HepG2 (cell line): ENCODE measurements around the gene ZBP1. TPM values are rescaled to one million over a fixed set of nuclear protein-coding genes. Genes with fewer than 3 reads are reported as not detected.

Source experiments
- ARHGAP35 ChIP-seq: sonication (generic); formaldehyde crosslinking; IDR thresholded peaks from 2 replicates; pipeline ENCODE4 v1.9.0; 2022; ENCODE audit warnings: mild to moderate bottlenecking, inconsistent platforms, moderate library complexity, missing genetic modification reagents, borderline replicate concordance
- ATF7 ChIP-seq, 2 experiments: fragments of 450-650 bp in 1 of 2; sonication (generic) in 1 of 2; formaldehyde crosslinking in 1 of 2; IDR thresholded peaks; 2 replicates each; pipeline versions ENCODE4 v1.4.0 to v1.6.1; 2016 to 2020; ENCODE audit warnings: antibody characterized with exemption in 1 of 2, mild to moderate bottlenecking in 1 of 2, missing genetic modification reagents in 1 of 2
- BCL6 ChIP-seq: IDR thresholded peaks from 2 replicates; pipeline ENCODE4 v1.6.1; 2016; ENCODE audit warnings: missing genetic modification reagents, missing compliant biosample characterization
- BRCA1 ChIP-seq: sonication (generic); formaldehyde crosslinking; IDR thresholded peaks from 2 replicates; pipeline ENCODE4 v1.4.0; 2020; ENCODE audit warnings: missing genetic modification reagents
- E2F5 ChIP-seq: sonication (generic); formaldehyde crosslinking; conservative IDR thresholded peaks from 2 replicates; pipeline ENCODE4 v1.4.0; 2020; ENCODE audit warnings: missing genetic modification reagents
- HHEX ChIP-seq: IDR thresholded peaks from 2 replicates; pipeline ENCODE4 v1.6.1; 2016; ENCODE audit warnings: control low read depth
- HOXA9 ChIP-seq: sonication (generic); formaldehyde crosslinking; IDR thresholded peaks from 2 replicates; pipeline ENCODE4 v1.8.1; 2022; ENCODE audit warnings: missing genetic modification reagents, mild to moderate bottlenecking, moderate library complexity, borderline replicate concordance
- IKZF4 ChIP-seq: sonication (generic); formaldehyde crosslinking; IDR thresholded peaks from 2 replicates; pipeline ENCODE4 v1.5.1; 2020; ENCODE audit warnings: borderline replicate concordance, mild to moderate bottlenecking, low read depth, missing genetic modification reagents; ENCODE audit errors: not compliant biosample characterization
- PHF21A ChIP-seq: sonication (generic); formaldehyde crosslinking; IDR thresholded peaks from 2 replicates; pipeline ENCODE4 v1.5.0; 2020; ENCODE audit warnings: mild to moderate bottlenecking, missing genetic modification reagents
- RBM39 ChIP-seq: fragments of 200-400 bp; formaldehyde crosslinking; IDR thresholded peaks from one replicate; pipeline ENCODE4 v1.6.1; 2018; ENCODE audit warnings: antibody characterized with exemption, mild to moderate bottlenecking, low read depth, low read length; ENCODE audit not compliant: poor library complexity, severe bottlenecking
- SETDB1 ChIP-seq: sonication (generic); formaldehyde crosslinking; IDR thresholded peaks from 2 replicates; pipeline ENCODE4 v1.5.1; 2020; ENCODE audit warnings: missing genetic modification reagents, mild to moderate bottlenecking, borderline replicate concordance
- SMC3 ChIP-seq: IDR thresholded peaks from 2 replicates; pipeline ENCODE4 v1.6.1; 2011; ENCODE audit warnings: low read length, improper control_type of control experiment
- SOX6 ChIP-seq, 2 experiments: fragments of 450-650 bp in 1 of 2; sonication (generic) in 1 of 2; formaldehyde crosslinking in 1 of 2; IDR thresholded peaks; 2 replicates each; pipeline versions ENCODE4 v1.4.0 to v1.6.1; 2017 to 2020; ENCODE audit warnings: antibody characterized with exemption in 1 of 2, mild to moderate bottlenecking in 1 of 2, missing genetic modification reagents in 1 of 2
- ZFP1 ChIP-seq: IDR thresholded peaks from 2 replicates; pipeline ENCODE4 v1.6.1; 2016
- ZMYM4 ChIP-seq: sonication (generic); formaldehyde crosslinking; IDR thresholded peaks from 2 replicates; pipeline ENCODE4 v1.8.1; 2023; ENCODE audit warnings: mild to moderate bottlenecking, missing genetic modification reagents
- ZNF274 ChIP-seq: sonication (generic); formaldehyde crosslinking; IDR thresholded peaks from 2 replicates; pipeline ENCODE4 v1.5.1; 2020; ENCODE audit warnings: mild to moderate bottlenecking, missing genetic modification reagents
- ZNF333 ChIP-seq: sonication (generic); formaldehyde crosslinking; IDR thresholded peaks from 2 replicates; pipeline ENCODE4 v1.4.0; 2020; ENCODE audit warnings: mild to moderate bottlenecking, missing genetic modification reagents, borderline replicate concordance
- ZNF441 ChIP-seq: sonication (generic); formaldehyde crosslinking; IDR thresholded peaks from 2 replicates; pipeline ENCODE4 v1.7.0; 2021; ENCODE audit warnings: missing genetic modification reagents, borderline replicate concordance
- ZNF589 ChIP-seq: sonication (generic); formaldehyde crosslinking; conservative IDR thresholded peaks from 2 replicates; pipeline ENCODE4 v1.8.0; 2022; ENCODE audit warnings: mild to moderate bottlenecking, moderate library complexity, missing genetic modification reagents
- ZNF672 ChIP-seq: sonication (generic); formaldehyde crosslinking; IDR thresholded peaks from 2 replicates; pipeline ENCODE4 v1.8.1; 2022; ENCODE audit warnings: missing genetic modification reagents
- ZNF709 ChIP-seq: sonication (generic); formaldehyde crosslinking; IDR thresholded peaks from 2 replicates; pipeline ENCODE4 v1.5.0; 2020; ENCODE audit warnings: mild to moderate bottlenecking, missing genetic modification reagents
- ZNF724P ChIP-seq: sonication (generic); formaldehyde crosslinking; IDR thresholded peaks from 2 replicates; pipeline ENCODE4 v1.8.0; 2022; ENCODE audit warnings: missing genetic modification reagents, borderline replicate concordance
- ZNF768 ChIP-seq: sonication (generic); formaldehyde crosslinking; IDR thresholded peaks from 2 replicates; pipeline ENCODE4 v1.4.0; 2020; ENCODE audit warnings: missing genetic modification reagents
- ZNF777 ChIP-seq: sonication (generic); formaldehyde crosslinking; IDR thresholded peaks from 2 replicates; pipeline ENCODE4 v1.4.0; 2020; ENCODE audit warnings: missing genetic modification reagents
- ZNF788 ChIP-seq: sonication (generic); formaldehyde crosslinking; IDR thresholded peaks from 2 replicates; pipeline ENCODE4 v1.5.0; 2020; ENCODE audit warnings: mild to moderate bottlenecking, missing genetic modification reagents, borderline replicate concordance
- polyA plus RNA-seq, 8 experiments: library from polyadenylated mRNA; depleted of rRNA in 3 of 8; stranded (reverse) in 7 of 8; unstranded in 1 of 8; fragments of >200 nt; fragmentation: Illumina TruSeq in 4 of 8; extraction: Trizol in 4 of 8; gene quantifications; 2 replicates each; pipeline versions ENCODE4 v1.2.1 to v1.2.3, GENCODE V29; 2011 to 2016; ENCODE audit warnings: low read depth in 4 of 8, missing spikeins in 1 of 8, mixed read lengths in 1 of 8; ENCODE audit not compliant: insufficient read depth in 1 of 8
- total RNA-seq, 5 experiments: library from RNA; depleted of rRNA; stranded (reverse); fragments of >200 nt; fragmentation: Illumina TruSeq; extraction: Trizol; gene quantifications; 2 replicates each; pipeline ENCODE4 v1.2.3, GENCODE V29; 2016; ENCODE audit warnings: low read depth in 1 of 5
- TF ChIP-seq, protein P1 (sequence below): IDR thresholded peaks from 2 replicates; pipeline ENCODE4 v1.6.1; 2018; ENCODE audit warnings: missing genetic modification reagents, mild to moderate bottlenecking, missing compliant biosample characterization
- TF ChIP-seq, protein P2 (sequence below): sonication (generic); formaldehyde crosslinking; IDR thresholded peaks from 2 replicates; pipeline ENCODE4 v1.4.0; 2020; ENCODE audit warnings: missing genetic modification reagents, low read depth, mild to moderate bottlenecking, borderline replicate concordance

ZBP1 gene
- total and polyA plus RNA-seq, 2 of the 13 experiments (the other 11 are each of a cell fraction or from before 2014, with no cell fraction given): not detected

GRCh38 chr20:57590485-57591288 lies 29.5 kb downstream of the ZBP1 start (continued):
- no peak for TF ChIP-seq E2F5
- TF ChIP-seq ARHGAP35 (CRISPR knock-in tag): 0 out of 2 replicates have a peak, but pooled peaks have one; percentile 59
- peak; percentile 67; the same call in 1 of the 2 replicates for TF ChIP-seq ZNF333
- 0 out of 2 replicates have a peak, but pooled peaks have one; percentile 9 for TF ChIP-seq HHEX (CRISPR knock-in tag)
- TF ChIP-seq ZNF274 (CRISPR knock-in tag): 0 out of 2 replicates have a peak, but pooled peaks have one; percentile 28
- 0 out of 2 replicates have a peak, but pooled peaks have one; percentile 3 for TF ChIP-seq HOXA9 (CRISPR knock-in tag)
- no peak for TF ChIP-seq ATF7 (IDR thresholded peaks at IDR 0.05)
- no peak for TF ChIP-seq ATF7 (CRISPR knock-in tag; IDR thresholded peaks at IDR 0.05)
- TF ChIP-seq ZFP1 (CRISPR knock-in tag): no peak
- no peak for TF ChIP-seq ZNF589 (CRISPR knock-in tag)
- 0 out of 2 replicates have a peak, but pooled peaks have one; percentile 2 for TF ChIP-seq ZNF788
- no peak for TF ChIP-seq SMC3
- TF ChIP-seq, protein P1, sequence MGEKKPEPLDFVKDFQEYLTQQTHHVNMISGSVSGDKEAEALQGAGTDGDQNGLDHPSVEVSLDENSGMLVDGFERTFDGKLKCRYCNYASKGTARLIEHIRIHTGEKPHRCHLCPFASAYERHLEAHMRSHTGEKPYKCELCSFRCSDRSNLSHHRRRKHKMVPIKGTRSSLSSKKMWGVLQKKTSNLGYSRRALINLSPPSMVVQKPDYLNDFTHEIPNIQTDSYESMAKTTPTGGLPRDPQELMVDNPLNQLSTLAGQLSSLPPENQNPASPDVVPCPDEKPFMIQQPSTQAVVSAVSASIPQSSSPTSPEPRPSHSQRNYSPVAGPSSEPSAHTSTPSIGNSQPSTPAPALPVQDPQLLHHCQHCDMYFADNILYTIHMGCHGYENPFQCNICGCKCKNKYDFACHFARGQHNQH: no peak
- no peak for TF ChIP-seq SETDB1
- 0 out of 2 replicates have a peak, but pooled peaks have one; percentile 16 for TF ChIP-seq ZNF724P
- peak; percentile 13 for TF ChIP-seq IKZF4 (CRISPR knock-in tag)
- TF ChIP-seq ZNF777: no peak
- TF ChIP-seq ZNF768 (CRISPR knock-in tag): no peak
- peak; percentile 47; the same call in 1 of the 2 replicates for TF ChIP-seq ZNF441 (CRISPR knock-in tag)
- TF ChIP-seq SOX6 (IDR thresholded peaks at IDR 0.05): no peak
- TF ChIP-seq SOX6 (CRISPR knock-in tag; IDR thresholded peaks at IDR 0.05): no peak
- no peak for TF ChIP-seq PHF21A (CRISPR knock-in tag)
- TF ChIP-seq ZMYM4 (CRISPR knock-in tag): no peak
- no peak for TF ChIP-seq BCL6 (CRISPR knock-in tag)
- no peak for TF ChIP-seq ZNF672 (CRISPR knock-in tag)
- TF ChIP-seq ZNF709 (CRISPR knock-in tag): 0 out of 2 replicates have a peak, but pooled peaks have one; percentile 29
- no peak; the same call in 1 of the 2 replicates for TF ChIP-seq BRCA1 (CRISPR knock-in tag)
- TF ChIP-seq, protein P2, sequence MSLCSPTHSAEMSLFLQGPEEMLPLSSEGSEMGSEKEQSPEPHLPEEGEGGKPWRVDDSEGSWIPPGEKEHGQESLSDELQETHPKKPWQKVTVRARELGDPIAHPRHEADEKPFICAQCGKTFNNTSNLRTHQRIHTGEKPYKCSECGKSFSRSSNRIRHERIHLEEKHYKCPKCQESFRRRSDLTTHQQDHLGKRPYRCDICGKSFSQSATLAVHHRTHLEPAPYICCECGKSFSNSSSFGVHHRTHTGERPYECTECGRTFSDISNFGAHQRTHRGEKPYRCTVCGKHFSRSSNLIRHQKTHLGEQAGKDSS (CRISPR knock-in tag): no peak
- TF ChIP-seq RBM39: peak; percentile 8
